NCI-H526 (cell line): ENCODE data around the gene RFC3.
"Not testable (repeated sequence)": the region's sequence is repeated elsewhere in the genome, so short reads cannot be mapped to it uniquely, and the experiment has no call there.

ENCODE experiments used
- DNase-seq, 2 experiments: peaks; one replicate each; lab custom pipeline; 2025; lab: John Stamatoyannopoulos, UW

RFC3 gene

GRCh38 chr13:33817901-33818706 is at the start of gene RFC3:
Gene RFC3, plus strand, starts transcription at chr13:33818149. Its CDS starts 30 bp downstream, at chr13:33818179.
- DNase-seq = peak; percentile 93 to 99

GRCh38 chr13:33771296-33771695 is 46.7 kb upstream of the RFC3 start:
- no peak for DNase-seq

GRCh38 chr13:33773790-33774462 is 44.0 kb upstream of the RFC3 start:
- DNase-seq = no peak

GRCh38 chr13:33775339-33776108 is 42.4 kb upstream of the RFC3 start:
- DNase-seq = no peak

- no peak for DNase-seq
These were observed 41.6 kb upstream of the RFC3 start for GRCh38 chr13:33776239-33776881.

GRCh38 chr13:33782631-33783030 is 35.3 kb upstream of the RFC3 start:
- no peak for DNase-seq

- DNase-seq = not testable (repeated sequence)
These were observed 34.7 kb upstream of the RFC3 start for GRCh38 chr13:33783212-33783611.

GRCh38 chr13:33784738-33785137 is 33.2 kb upstream of the RFC3 start:
- DNase-seq = no peak

GRCh38 chr13:33785384-33785783 is 32.6 kb upstream of the RFC3 start:
- no peak for DNase-seq

GRCh38 chr13:33787051-33787591 is 30.8 kb upstream of the RFC3 start:
- no peak for DNase-seq

- DNase-seq = no peak
These were observed 28.8 kb upstream of the RFC3 start for GRCh38 chr13:33789066-33789606.

GRCh38 chr13:33789739-33790138 is 28.2 kb upstream of the RFC3 start:
- peak in 1 of 2 experiments; percentile 53 for DNase-seq

GRCh38 chr13:33793726-33794125 is 24.2 kb upstream of the RFC3 start:
- no peak for DNase-seq

- no peak for DNase-seq
These were observed 23.4 kb upstream of the RFC3 start for GRCh38 chr13:33794576-33794975.

- no peak for DNase-seq
These were observed 21.9 kb upstream of the RFC3 start for GRCh38 chr13:33796095-33796494.

GRCh38 chr13:33797622-33798021 is 20.3 kb upstream of the RFC3 start:
- DNase-seq = no peak

GRCh38 chr13:33798023-33798422 is 19.9 kb upstream of the RFC3 start:
- no peak for DNase-seq

GRCh38 chr13:33799950-33800592 is 17.9 kb upstream of the RFC3 start:
- DNase-seq = peak; percentile 33 to 56

GRCh38 chr13:33800646-33801186 is 17.2 kb upstream of the RFC3 start:
- DNase-seq = no peak

- DNase-seq = peak; percentile 35 to 61
These were observed 11.3 kb upstream of the RFC3 start for GRCh38 chr13:33806470-33807248.
